Right atrium auricular region (tissue), 2 donors: Measurements from ENCODE around the gene NHLRC4. TPM values are rescaled to one million over a fixed set of nuclear protein-coding genes. Genes with fewer than 3 reads are reported as not detected.

ENCODE experiments used
- DNase-seq: peaks from one replicate; pipeline ENCODE4 v3.0.0-alpha.2; 2019; ENCODE audit warnings: low spot score
- H3K27ac ChIP-seq, 2 donors: fragments of 200-600 bp; sonication (generic); 1 replicate in 1 of 2; 2 replicates in 1 of 2; pipeline ENCODE4 v1.5.1; 2016 to 2019
- H3K27me3 ChIP-seq, 2 donors: fragments of 200-600 bp; sonication (generic); one replicate each; pipeline versions ENCODE4 v1.5.1 to v1.6.0; 2017 to 2019
- H3K36me3 ChIP-seq: fragments of 200-600 bp; sonication (generic); one replicate; pipeline ENCODE4 v1.5.1; 2016
- H3K4me1 ChIP-seq, 2 donors: fragments of 200-600 bp; sonication (generic); one replicate each; pipeline versions ENCODE4 v1.5.1 to v1.6.0; 2017 to 2019
- H3K4me3 ChIP-seq, 2 donors: fragments of 200-600 bp; sonication (generic); 1 replicate in 1 of 2; 2 replicates in 1 of 2; pipeline ENCODE4 v1.5.1; 2017 to 2019; ENCODE audit warnings: mild to moderate bottlenecking in 1 of 2, moderate library complexity in 1 of 2
- H3K9me3 ChIP-seq, 2 donors: fragments of 200-600 bp; sonication (generic); one replicate each; pipeline ENCODE4 v1.5.1; 2019
- CTCF ChIP-seq, 2 donors: fragments of 200-600 bp; sonication (generic); IDR thresholded peaks; one replicate each; pipeline ENCODE4 v1.5.1; 2019; ENCODE audit warnings: antibody characterized with exemption in 2 of 2
- total RNA-seq, 2 donors: library from RNA; depleted of rRNA; stranded (reverse); fragments of >200 nt; gene quantifications; one replicate each; pipeline ENCODE4 v1.1.0, GENCODE V29; 2016

NHLRC4 gene
- total RNA-seq, 2 donors from 2014 or later = 0.43 to 0.74 TPM

GRCh38 chr16:586645-587590 lies 20.1 kb downstream of the NHLRC4 start:
- Histone ChIP-seq H3K27ac (peak overlapping the region in 1 of 2 donors; percentile 97), H3K4me1 (peaks cover 0 to 52% of the 10 kb centered on the region in 2 donors), H3K9me3 (no peaks in the 10 kb centered on the region), H3K27me3 (no peaks in the 10 kb centered on the region), H3K36me3 (no peaks in the 10 kb centered on the region), H3K4me3 (peak overlapping the region in 1 of 2 donors; percentile 77)
- TF ChIP-seq CTCF (IDR thresholded peaks at IDR 0.05) = no peak
- DNase-seq = no peak

DNA sequence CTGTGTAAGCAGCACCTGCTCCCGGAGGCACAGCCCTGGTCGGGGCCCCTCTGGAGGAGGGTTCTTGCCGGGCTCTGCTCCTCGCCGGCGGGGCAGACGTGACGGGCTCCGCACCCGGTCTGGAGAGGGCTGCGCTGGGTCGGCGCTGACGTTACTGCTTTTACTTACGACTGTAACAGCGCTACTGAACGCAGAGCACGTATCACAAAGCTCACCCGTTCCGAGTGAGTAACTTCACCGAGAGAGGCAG lies 21.8 kb downstream of the NHLRC4 start:
- TF ChIP-seq CTCF (IDR thresholded peaks at IDR 0.05) = no peak
- H3K4me3 ChIP-seq = peak overlapping the region; percentile 77 to 83
- DNase-seq = peak; percentile 63
- peak overlapping the region; percentile 96 to 97 for H3K27ac ChIP-seq
- no peaks in the 10 kb centered on the region for H3K9me3 ChIP-seq
- no peaks in the 10 kb centered on the region for H3K36me3 ChIP-seq
- H3K27me3 ChIP-seq = no peaks in the 10 kb centered on the region
- H3K4me1 ChIP-seq = peaks cover 0 to 59% of the 10 kb centered on the region in 2 donors

GRCh38 chr16:588889-589657 lies 22.3 kb downstream of the NHLRC4 start:
- DNase-seq = peak; percentile 98
- Histone ChIP-seq H3K9me3 (no peaks in the 10 kb centered on the region), H3K36me3 (no peaks in the 10 kb centered on the region), H3K4me3 (peak overlapping the region; percentile 77 to 83), H3K4me1 (peaks cover 0 to 54% of the 10 kb centered on the region in 2 donors), H3K27me3 (no peaks in the 10 kb centered on the region), H3K27ac (peak overlapping the region; percentile 96 to 97)
- TF ChIP-seq CTCF (IDR thresholded peaks at IDR 0.05) = no peak

- DNase-seq = peak; percentile 100
- Histone ChIP-seq H3K4me1 (peaks cover 0 to 50% of the 10 kb centered on the region in 2 donors), H3K4me3 (peak within 1 kb of the TSS; percentile 78 to 92), H3K27me3 (no peaks in the 10 kb centered on the region), H3K27ac (peak within 1 kb of the TSS; percentile 96 to 97), H3K9me3 (no peaks in the 10 kb centered on the region), H3K36me3 (no peaks in the 10 kb centered on the region)
- TF ChIP-seq CTCF (IDR thresholded peaks at IDR 0.05) = no peak
Observed at GRCh38 chr16:589658-590187, 22.9 kb downstream of the NHLRC4 start, which contains the start of gene RAB40C. Gene RAB40C (plus strand): TSS chr16:590066. CDS start chr16:590292, 226 bp downstream.

DNA sequence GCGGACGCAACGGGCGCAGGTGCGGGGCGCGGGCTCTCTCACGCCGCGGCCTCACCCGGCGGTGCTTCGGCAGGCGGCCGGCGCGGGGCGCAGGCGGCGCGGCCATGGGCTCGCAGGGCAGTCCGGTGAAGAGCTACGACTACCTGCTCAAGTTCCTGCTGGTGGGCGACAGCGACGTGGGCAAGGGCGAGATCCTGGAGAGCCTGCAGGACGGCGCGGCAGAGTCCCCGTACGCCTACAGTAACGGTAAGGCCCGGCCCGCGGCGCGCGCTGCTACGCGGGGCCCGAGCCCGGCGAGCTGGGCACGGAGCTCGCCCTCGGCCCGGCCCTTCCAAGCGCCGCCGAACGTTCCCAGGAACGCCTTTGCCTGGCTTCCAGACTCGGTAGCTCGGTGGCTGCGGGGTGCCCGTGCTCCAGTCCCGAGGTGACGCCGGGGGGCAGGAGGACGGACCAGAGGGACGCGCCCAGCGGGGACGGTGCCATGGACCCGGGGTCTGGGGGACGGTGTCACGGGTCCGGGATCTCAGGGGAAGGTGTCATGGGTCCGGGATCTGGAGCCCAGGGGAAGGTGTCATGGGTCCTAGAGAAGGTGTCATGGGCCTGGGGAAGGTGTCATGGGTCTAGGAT lies 23.5 kb downstream of the NHLRC4 start:
- H3K36me3 ChIP-seq = no peaks in the 10 kb centered on the region
- H3K4me1 ChIP-seq = peaks cover 0 to 50% of the 10 kb centered on the region in 2 donors
- DNase-seq = no peak
- H3K9me3 ChIP-seq = no peaks in the 10 kb centered on the region
- H3K27ac ChIP-seq = peak overlapping the region; percentile 79 to 86
- H3K27me3 ChIP-seq = no peaks in the 10 kb centered on the region
- no peak for TF ChIP-seq CTCF (IDR thresholded peaks at IDR 0.05)
- peak overlapping the region; percentile 78 to 92 for H3K4me3 ChIP-seq
